ENCODE data around the gene RELL1.
"Not testable (repeated sequence)": the region's sequence is repeated elsewhere in the genome, so short reads cannot be mapped to it uniquely, and the experiment has no call there.

RELL1 gene

DNA sequence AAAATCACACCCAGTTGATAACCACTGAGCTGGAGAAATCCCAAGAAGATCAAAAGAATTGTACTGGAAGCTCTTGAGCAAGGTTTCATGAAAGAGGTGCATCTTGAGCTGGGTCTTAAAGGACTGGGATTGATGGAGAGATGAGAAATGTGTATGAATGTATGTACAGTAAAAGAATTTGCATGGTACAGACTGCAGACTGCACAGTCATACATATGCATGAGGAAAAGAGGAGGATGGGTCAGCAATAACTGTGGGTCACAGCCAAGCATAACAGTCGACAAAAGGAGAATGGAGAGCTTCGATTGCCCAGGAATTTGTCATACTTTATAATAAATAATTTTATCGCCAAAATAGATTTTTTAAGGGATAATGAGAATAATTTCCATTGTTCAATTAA is 4.8 kb upstream of the RELL1 start:
- DNase-seq: peak; percentile 28

DNA sequence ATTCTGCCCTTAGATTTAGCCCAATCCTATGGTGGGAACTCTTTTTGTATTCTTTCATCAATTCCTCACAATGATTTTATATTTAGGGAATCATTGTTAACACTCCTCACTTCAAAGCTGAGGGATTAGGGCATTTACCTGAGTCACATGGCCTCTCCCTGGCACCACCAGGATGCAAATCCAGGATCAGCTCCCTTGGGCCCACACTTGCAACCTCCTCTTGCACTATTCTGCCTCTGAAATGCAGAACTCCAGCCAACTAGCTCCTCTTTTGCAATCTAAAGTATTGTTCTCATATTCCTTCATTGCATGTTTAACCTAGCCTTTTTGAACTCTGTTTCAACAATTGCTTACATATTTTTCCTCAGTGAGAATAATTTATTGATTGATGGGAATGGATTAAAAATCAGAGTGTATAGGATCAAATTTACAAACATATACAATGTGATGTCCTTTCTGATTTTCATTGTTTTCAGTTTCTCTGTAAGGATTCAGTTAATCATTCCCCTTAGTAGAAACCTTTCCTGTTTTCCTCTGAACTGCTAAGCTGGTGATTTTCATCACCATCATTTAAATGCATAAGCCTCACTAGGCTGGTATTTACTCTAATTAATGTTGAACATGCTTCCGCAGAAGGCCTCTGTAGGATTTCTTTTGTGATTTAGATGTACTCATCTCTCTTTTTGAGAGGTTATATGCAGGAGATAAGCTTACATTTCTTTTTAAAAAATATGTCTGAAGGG is 3.3 kb upstream of the RELL1 start:
- DNase-seq: no peak

DNA sequence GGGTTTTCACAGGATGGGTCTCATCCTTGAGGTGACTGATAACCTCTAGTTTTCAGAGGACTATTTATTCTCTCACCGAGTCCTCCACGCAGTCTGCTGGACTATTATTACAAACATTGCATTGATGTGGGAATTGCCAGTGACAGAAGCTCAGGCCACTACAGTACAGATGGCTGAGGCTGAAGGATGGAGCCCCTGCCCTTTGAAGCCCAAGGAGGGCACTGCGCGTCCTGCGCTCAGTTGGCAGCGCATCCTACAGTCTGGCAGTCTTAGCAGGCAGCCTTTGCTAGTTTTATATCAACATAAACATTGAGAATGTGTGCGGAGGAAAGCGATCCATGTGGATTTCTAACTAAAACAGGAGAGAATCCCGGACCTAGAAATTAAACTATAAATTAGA is 1.5 kb upstream of the RELL1 start:
- no peak for DNase-seq

DNA sequence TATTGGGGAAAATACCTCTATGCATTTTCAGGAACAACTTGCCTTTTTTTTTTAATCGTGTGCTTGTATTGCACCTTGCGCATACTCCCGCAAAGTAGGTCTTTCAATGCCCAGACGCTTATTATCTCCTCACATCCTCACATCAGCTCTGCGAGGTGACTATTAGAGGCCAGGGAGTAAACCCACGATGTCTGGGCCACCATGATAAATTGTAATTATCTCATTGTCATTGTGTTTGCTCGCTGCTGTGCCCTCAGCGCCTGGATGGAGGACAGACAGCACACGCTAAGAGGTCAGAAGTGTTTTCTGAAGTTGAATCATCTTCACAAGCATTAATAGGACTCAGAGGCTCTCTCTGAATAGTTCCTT is 1.0 kb upstream of the RELL1 start:
- DNase-seq: no peak

DNA sequence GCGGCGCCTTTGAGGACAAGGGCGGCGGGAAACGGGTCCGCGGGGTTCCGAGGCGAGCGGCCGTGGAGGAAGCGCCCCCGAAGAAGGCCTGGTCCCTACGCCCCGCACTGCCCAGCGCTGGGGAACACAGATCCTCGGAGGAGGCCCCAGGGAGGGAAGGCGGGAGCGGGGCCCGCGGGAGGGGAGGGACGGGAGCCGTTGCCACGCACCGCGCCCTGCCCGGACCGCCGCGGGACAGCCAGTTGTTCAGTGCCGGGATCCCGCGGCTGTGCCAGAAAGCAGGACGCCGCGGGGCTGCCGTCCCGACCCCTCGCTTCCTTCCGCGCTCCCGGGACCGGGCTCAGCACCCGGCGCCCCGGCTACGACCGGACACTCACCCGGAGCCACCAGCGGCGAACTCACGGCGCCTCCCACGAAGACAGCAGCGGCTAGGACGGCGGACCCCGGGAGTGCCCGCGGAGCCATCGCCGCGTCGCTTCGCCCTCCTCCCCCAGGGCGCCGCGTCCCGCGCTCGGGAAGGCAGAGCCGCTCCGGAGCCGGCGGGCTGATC is 278 bp downstream of the RELL1 start:
- DNase-seq: peak; percentile 41

DNA sequence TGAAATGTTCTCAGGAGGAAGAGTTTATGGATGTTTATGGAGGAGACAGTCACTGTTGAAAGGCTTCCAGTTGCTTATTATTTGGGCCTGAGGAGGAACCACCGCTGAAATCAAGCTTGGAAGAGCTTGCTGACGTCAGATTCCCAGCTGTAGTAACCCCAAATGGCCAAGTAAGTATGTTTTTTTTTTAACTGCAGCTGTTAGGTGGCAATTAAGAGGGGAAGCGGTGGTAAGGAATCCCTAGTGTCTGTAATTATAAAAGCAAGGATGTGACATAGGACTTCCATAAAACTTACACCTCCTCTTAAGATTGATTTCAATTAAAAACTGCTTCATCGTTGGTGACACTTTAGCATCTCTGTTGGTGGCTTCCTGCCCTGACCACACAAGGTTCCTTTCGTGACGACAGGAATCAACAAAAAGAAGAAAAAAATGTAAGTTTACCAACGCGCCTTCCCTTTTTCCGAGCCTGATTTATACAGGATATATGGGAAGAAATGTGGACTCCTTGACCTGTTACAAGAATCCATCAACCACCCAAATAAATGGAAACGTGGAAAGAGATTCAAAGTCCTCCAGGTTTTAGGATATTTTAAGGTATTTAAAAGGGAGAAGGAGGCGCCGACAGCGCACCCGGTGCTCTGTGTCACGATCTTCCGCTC is 884 bp downstream of the RELL1 start:
- DNase-seq: peak; percentile 49

DNA sequence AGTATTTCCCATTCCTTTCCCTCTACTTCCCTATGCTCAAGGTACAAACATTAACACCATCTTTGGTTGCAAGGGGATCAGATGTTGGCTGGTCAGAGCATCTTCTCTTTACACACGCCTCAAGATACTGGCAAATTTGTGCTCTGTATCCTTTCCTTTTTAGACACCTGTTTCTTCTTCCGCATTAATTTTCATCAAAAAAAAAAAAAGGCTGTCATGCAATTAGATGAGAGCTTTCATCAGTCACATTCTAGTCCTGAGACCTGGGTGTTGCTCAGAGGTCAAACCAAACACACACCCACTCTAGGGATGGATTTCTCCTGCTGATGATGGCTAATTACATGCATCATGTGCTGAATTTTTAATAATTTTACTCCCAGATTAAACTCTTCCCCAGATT is 2.0 kb downstream of the RELL1 start:
- DNase-seq: no peak

DNA sequence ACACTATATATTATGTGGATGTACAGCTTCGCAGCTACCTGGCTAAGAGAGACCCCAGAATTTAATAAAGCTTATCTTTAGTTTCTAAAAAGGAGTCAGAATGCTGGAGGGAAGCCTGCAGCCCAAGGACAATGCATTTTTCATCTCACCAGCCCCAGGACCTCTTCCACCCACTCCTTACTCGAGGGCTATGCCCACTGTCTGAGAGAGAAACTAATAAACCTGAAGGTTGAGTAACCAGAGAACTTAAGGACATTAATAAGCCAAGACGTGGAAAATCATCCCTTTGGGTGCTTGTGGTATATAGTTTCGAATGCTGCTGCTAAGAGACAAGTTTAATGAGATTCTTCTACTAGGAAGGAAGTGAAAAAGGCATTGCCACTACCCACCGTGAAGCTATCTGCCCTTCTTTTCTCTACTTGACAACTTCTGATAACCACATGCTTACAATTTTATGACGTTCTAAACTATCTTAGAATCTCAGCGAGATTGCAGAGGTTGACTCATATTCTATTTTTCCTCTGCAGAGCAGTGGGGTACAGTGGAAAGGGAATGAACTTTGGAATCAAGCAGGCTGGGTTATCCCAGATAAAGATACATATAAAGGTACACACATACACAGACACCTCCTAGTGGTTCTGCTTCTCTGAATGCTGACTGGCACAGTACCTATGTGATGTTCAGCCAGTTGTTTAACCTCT is 3.3 kb downstream of the RELL1 start:
- DNase-seq: no peak

DNA sequence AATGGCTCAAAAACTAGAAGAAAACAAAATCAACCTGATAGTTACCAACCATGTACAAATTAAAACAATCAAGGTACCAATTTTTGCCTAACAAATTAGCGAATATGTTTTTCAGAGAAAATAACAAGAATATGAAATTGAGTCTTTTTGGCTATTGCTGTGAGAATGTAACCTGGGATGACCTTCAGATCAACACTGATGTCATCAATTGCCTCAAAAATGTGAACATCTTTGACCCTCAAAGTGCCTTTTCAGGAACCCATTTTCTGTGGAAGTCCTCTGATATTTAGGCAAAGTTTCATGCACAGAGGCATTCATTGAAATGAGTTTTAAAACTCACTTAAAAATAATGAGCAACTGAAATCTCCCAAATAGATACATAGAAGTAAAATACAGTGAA is 6.1 kb downstream of the RELL1 start:
- DNase-seq: no peak

DNA sequence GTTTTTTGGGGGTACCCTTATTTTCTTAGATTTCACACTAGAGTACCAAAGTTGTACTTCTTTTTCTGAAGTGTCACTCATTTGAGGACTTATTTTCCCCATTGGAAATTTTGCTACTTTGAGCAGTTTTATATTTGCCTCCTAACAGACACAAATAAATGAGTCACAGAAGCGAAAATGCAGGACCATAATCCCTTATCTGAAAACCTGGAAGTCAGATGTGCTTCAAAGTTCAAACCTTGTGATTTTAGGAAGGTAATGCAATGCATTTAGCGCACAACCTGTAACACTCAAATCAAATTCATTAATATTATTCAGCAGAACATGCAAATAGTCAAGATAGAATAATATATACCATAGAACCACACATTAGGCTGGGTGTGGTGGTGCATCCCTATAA is 6.9 kb downstream of the RELL1 start:
- DNase-seq: no peak

DNA sequence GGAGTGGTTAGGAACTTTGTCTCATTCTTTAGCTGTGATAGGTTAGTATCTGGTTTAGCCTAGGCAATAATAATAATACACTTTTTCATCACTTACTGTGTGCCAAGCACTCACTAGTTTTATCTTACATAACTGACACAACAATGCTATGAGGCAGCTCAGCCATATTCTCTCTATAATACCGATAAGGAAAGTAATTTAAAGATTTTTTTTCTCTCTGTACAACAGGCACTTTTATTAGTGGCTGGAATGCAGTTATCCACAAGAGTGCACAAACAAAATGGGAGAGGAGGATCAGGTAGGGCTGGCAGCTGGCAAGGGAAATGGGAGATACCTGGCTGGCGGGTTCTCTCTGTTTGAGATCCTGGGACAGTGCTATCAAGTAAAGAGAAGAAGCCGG is 7.6 kb downstream of the RELL1 start:
- DNase-seq: peak; percentile 37

DNA sequence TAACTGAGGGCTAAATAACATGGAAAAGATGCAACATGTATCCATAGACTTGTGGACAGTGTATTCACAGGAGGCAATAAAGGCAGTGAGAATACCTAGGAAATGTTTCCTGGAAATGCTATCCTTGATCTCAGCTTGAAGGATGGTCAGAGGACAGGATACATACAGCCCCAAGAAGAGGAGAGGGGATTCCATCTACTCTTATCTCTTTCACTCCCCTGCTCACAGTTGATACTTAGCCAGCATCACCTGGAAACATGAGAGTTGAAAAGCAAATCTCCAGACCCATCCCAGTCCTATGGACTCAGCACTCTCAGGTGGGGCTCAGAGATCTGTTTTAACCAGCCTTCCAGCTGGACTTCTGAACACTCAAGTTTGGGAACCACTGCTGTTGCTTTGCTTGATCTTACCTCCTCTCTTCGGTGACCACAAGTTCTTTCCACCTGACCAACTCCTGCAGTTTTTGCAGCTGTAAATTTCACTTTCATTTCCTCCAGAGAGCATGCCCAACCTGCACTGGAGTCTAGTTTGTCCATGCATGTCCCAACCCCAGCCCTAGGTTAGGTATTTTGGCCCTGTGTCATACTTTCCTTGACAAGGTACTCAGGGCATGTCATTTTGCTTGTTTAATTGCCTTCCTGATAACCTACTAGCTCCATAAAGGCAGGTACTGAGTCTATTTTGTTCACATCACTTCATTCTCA is 10.4 kb downstream of the RELL1 start:
- no peak for DNase-seq

DNA sequence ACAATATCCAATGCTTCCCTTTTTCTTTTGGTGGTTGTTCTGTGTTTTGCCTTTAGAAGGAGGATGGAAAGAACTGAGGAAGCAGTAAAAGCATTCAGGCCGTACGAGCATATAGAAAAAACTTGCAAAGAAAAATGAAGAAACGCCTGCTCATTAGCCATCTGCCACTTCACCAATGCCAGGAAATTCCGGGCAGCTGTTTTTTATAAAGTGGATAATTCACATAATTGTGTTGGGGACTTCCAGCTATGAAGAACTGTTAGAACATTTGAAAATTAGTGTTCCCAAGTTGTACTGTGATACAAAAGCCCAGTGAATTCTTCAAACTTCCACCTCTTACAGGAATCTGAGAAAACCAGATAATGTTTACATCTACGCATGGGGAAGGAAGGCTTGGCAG is 11.7 kb downstream of the RELL1 start:
- DNase-seq: peak; percentile 24

DNA sequence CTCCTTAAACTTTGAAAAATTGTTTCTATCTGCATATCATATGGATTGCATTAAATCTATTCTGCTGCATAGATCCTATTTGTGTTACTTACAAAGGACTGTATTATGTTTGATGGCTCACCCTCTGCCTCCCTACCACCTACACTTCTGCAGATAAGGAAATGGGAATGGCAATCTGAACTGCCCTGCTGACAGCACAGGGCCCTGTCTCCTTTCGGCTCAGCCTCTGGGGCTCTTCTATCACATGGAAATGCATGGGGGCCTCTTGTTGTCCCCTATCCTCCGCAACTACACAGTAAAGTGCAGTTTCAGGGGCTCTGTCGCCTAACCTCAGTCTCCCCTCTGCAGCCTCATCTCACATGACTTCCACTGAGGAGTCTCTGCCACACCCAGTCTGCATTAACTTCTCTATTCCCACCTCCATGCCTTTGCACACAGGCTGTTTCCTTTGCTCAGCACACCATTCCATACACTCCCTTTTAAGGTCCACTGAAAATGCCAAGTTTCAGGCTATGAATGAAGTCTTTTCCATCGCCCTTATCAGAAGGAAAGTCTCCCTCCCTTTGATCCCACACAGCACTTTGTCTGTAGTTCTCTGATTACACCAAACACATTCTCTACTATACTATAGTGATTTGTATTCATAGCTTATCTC is 12.5 kb downstream of the RELL1 start:
- DNase-seq: no peak

DNA sequence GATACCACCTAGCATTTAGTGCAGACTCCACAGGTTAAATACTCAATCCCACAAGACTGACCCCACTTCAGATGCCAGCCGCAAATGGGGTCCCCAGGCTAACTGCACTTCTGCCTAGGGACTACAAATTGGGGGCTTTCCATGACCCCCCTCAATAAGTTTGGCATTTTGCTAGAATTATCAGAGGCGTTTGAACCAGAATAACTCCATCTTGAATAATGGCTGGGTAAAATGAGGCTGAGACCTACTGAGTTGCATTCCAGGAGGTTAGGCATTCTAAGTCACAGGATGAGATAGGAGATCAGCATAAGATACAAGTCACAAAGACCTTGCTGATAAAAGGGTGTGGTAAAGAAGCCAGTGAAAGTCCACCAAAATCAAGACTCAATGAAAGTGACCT is 15.1 kb downstream of the RELL1 start:
- DNase-seq: no peak

DNA sequence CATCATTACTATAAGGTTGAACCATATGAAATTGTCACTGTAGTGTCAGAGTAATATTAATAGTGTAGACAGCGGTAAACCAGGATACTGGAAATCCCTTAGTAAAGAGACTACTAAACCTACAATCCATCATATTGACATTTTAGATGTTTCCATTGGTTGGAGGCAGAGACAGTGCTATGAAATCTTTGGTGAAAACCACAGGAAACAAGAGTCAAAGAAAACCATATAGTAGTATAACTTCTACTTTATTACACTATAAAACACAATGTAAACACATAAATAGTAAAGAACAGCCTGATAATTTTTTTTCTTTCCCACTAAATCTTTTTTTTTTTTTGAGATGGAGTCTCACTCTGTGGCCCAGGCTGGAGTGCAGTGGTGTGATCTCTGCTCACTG is 15.9 kb downstream of the RELL1 start:
- no peak for DNase-seq

DNA sequence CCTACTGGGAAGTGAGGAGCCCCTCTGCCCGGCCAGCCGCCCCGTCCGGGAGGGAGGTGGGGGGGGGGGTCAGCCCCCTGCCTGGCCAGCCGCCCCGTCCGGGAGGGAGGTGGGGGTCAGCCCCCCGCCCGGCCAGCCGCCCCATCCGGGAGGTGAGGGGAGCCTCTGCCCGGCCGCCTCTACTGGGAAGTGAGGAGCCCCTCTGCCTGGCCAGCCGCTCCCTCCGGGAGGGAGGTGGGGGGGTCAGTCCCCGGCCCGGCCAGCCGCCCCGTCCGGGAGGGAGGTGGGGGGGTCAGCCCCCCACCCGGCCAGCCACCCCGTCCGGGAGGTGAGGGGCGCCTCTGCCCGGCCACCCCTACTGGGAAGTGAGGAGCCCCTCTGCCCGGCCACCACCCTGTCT is 17.1 kb downstream of the RELL1 start:
- DNase-seq: not testable (repeated sequence)

DNA sequence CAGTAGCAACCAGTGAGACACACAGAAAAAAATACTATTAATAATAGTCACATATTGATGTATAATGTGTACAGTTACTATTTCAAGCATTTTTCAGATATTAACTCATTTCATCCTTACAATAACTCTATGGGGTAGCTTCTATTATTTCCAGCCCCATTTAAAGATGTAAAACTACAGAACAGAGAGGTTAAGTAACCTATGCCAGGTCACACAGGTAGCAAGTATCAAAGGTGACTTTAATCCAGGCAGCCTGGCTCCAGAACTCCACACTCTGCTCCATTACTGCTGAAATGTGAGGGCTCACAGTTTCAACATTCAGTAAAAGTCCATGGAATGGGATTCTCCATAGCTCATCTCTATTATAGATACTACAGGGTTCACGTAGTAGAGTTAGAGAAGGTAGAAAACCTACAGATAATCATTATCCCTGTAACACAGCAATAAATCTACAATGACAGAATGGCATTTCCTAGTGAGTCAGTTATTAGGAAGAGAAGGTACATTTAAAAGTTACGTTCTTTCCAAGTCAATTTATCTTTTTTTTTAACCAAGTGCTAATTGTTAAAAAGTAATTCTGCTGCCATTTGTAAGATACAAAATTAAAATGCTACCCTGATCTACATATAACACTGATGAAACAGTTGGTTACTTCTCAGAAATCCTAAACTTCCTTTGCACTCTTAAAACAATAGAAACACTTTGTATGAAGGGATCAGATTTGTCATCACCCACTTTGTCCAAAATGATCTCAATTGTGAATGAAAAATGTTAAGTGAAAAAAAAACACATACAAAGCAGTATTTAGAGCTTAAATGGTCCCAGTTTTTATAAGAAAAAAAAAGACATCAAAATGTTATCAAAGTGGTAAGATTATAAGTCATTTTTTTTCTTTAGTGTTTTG is 18.7 kb downstream of the RELL1 start:
- no peak for DNase-seq

DNA sequence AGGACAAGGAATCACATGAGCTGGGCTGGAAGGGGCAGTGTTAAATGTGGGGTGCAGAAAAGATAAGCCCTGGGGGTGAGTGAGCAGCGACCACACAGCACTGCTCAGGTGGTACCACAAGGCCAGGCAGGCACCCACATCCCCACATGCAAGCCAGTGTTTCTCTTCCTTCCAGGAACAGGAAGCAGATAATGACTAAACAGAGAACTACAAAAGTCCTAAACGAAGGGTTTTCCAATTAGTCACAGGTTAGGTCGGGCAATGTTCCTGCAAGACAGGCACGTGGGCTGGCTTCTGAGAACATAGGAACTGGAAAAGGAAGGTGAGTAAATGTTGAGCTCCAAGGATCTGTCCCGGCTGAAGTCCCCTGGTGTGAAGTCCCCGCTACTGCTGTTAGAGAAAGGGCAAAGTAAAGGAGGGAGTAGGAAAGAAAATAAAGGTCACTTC is 19.5 kb downstream of the RELL1 start:
- DNase-seq: peak; percentile 85

DNA sequence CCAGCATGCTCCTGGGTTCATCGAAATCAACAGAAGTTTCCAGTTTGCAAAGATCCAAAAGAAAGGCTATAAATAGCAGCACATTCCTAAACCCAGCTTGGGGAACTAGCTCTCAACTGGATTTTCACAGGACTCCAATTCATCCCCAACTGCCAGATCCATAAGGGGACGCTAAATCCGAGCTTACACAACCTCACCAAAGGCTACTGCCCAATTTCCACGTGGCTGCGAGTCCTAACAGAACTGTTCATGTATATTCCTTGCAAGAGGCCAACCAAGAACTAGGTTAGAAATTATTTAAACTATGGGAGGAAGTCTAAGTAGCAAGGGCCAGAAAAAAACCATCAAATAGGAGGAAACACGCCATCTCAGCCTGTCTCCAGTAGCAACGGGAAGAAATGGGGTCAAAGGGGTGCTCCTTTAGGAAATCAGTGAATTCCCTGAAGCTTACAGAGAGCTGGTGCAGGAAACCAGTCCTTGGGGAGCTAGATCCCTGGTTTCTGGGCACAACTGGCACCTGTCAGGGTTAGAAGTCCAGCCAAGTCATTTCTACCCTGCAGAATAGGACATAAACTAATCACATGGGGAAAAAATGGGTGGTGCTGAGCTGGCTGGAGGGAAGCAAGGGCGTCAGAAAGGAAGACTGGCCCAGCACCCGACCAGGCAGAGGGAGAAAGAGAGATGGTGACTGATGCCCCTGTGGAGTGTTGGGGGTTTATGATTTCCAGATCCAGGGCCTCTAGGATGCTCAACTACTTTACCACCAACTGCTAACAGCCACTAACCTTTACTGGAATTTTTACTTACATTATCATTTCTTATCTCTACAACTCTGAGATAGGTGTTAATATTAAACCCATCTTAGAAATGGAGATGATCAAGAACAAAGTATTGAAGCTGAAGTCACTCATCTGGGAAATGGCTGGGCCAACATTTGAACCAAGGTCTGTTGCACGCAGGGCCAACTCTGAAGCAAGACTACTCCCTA is 20.5 kb downstream of the RELL1 start:
- DNase-seq: no peak
